H1 (cell line): Measurements from ENCODE around the gene BAAT. TPM values are rescaled to one million over a fixed set of nuclear protein-coding genes. Genes with fewer than 3 reads are reported as not detected.

Experiments
- CHD7 ChIP-seq: fragments of 300-600 bp; sonication (generic); IDR thresholded peaks from 2 replicates; pipeline ENCODE4 v1.7.1; 2012; ENCODE audit warnings: low read length, moderate library complexity, mild to moderate bottlenecking, inconsistent platforms; ENCODE audit not compliant: insufficient replicate concordance
- CTCF ChIP-seq, 3 experiments: IDR thresholded peaks; 1 replicate in 2 of 3; 2 replicates in 1 of 3; pipeline versions ENCODE4 v1.5.1 to v1.6.1; 2011; ENCODE audit warnings: low read length in 3 of 3, mild to moderate bottlenecking in 3 of 3, inconsistent platforms in 2 of 3, low read depth in 1 of 3, moderate library complexity in 1 of 3; ENCODE audit not compliant: insufficient read depth in 1 of 3; ENCODE audit errors: control extremely low read depth in 1 of 3
- KDM5A ChIP-seq: fragments of 200-600 bp; IDR thresholded peaks from 2 replicates; pipeline ENCODE4 v1.7.1; 2012; ENCODE audit warnings: mild to moderate bottlenecking, low read length, inconsistent platforms, mixed read lengths
- SRF ChIP-seq: IDR thresholded peaks from 2 replicates; pipeline ENCODE4 v1.6.1; 2011; ENCODE audit warnings: mild to moderate bottlenecking, low read depth, low read length, moderate library complexity
- ZNF274 ChIP-seq: IDR thresholded peaks from 2 replicates; pipeline ENCODE4 v1.7.0; 2012; ENCODE audit warnings: low read length, borderline replicate concordance; ENCODE audit errors: extremely low read depth
- polyA plus RNA-seq, 7 experiments: library from polyadenylated mRNA; depleted of rRNA in 3 of 7; stranded (reverse) in 5 of 7; unstranded in 2 of 7; fragments of >200 nt in 5 of 7; fragments of 200-250 nt in 2 of 7; gene quantifications; 1 replicate in 5 of 7; 2 replicates in 1 of 7; 4 replicates in 1 of 7; pipeline versions ENCODE4 v1.2.1 to v1.2.3, GENCODE V29; 2011 to 2013; ENCODE audit warnings: missing spikeins in 2 of 7, mixed read lengths in 2 of 7
- total RNA-seq: library from RNA; stranded (reverse); fragmentation: NEBNext Ultra II Directional; extraction: Animal tissue kit (Norgen Biotek cat#: 25700); gene quantifications from 2 replicates; pipeline ENCODE4 v1.2.1, GENCODE V29; 2021

BAAT gene
- total and polyA plus RNA-seq, 2 of the 8 experiments (the other 6 are each of a cell fraction or from before 2014, with no cell fraction given), result 0.09 to 0.17 TPM

- TF ChIP-seq CHD7 (no peak), ZNF274 (no peak), SRF (no peak), KDM5A (no peak), CTCF (IDR thresholded peaks at IDR 0.05; ENCODE audit: control extremely low read depth in 1 of 3, insufficient read depth in 1 of 3, low read depth in 1 of 3, low read length in 3 of 3) (no peak)
Measured at GRCh38 chr9:101428909-101429308, 44.1 kb upstream of the BAAT start (continued).
